Neural cell (in vitro differentiated cells): ENCODE results near the gene CPEB1.

Source experiments
- CTCF ChIP-seq: fragments of 450-650 bp; IDR thresholded peaks from 2 replicates; pipeline ENCODE4 v1.5.1; 2014; ENCODE audit warnings: antibody characterized with exemption, mild to moderate bottlenecking, moderate library complexity; ENCODE audit not compliant: poor library complexity, severe bottlenecking
- EP300 ChIP-seq: fragments of 450-650 bp; conservative IDR thresholded peaks from 2 replicates; pipeline ENCODE4 v1.6.1; 2014; ENCODE audit warnings: antibody characterized with exemption, mild to moderate bottlenecking, moderate library complexity; ENCODE audit not compliant: poor library complexity, severe bottlenecking
- EZH2 ChIP-seq: fragments of 200-600, 300-800 bp; shearing (Covaris generic), sonication (generic); IDR thresholded peaks from 2 replicates; pipeline ENCODE4 v1.6.1; 2014; ENCODE audit warnings: antibody characterized with exemption, low read length, borderline replicate concordance, mild to moderate bottlenecking; ENCODE audit not compliant: insufficient read depth, poor library complexity, severe bottlenecking
- MXI1 ChIP-seq: fragments of 450-650 bp; conservative IDR thresholded peaks from 2 replicates; pipeline ENCODE4 v1.6.1; 2014; ENCODE audit warnings: antibody characterized with exemption, mild to moderate bottlenecking; ENCODE audit not compliant: poor library complexity, severe bottlenecking
- POLR2AphosphoS5 ChIP-seq: IDR thresholded peaks from 2 replicates; pipeline ENCODE4 v1.6.1; 2012
- RAD21 ChIP-seq: fragments of 450-650 bp; conservative IDR thresholded peaks from 2 replicates; pipeline ENCODE4 v1.6.1; 2014; ENCODE audit warnings: antibody characterized with exemption, mild to moderate bottlenecking, moderate library complexity
- SMC3 ChIP-seq: fragments of 450-650 bp; conservative IDR thresholded peaks from 2 replicates; pipeline ENCODE4 v1.6.1; 2014; ENCODE audit warnings: antibody characterized with exemption, mild to moderate bottlenecking, moderate library complexity; ENCODE audit not compliant: poor library complexity
- TAF1 ChIP-seq: IDR thresholded peaks from 2 replicates; pipeline ENCODE4 v1.6.1; 2012; ENCODE audit warnings: low read depth
- TF ChIP-seq, protein P1 (sequence below): IDR thresholded peaks from 2 replicates; pipeline ENCODE4 v1.6.1; 2012; ENCODE audit warnings: borderline replicate concordance

DNA sequence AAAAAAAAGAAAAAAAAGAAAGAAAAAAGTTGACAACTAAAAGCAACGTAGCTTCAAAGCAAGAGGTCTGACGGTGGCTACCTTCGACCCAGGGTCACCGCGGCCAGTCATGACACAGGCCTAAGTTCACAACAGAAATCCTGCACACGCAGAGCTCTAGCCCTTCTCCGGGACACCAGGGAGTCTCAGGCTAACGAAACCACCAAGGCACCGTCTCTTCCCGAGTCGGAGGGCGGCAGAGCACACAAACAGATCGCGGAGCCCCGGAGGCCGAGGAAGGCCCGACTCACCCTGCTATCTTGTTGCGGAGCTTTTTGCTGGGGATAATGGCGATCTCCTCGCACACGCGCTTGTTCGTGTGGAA, 107.5 kb downstream of the CPEB1 start:
- TF ChIP-seq CTCF (no peak), EZH2 (no peak), EP300 (no peak), TAF1 (no peak), RAD21 (no peak), POLR2AphosphoS5 (no peak), SMC3 (no peak), MXI1 (no peak)
- TF ChIP-seq, protein P1, sequence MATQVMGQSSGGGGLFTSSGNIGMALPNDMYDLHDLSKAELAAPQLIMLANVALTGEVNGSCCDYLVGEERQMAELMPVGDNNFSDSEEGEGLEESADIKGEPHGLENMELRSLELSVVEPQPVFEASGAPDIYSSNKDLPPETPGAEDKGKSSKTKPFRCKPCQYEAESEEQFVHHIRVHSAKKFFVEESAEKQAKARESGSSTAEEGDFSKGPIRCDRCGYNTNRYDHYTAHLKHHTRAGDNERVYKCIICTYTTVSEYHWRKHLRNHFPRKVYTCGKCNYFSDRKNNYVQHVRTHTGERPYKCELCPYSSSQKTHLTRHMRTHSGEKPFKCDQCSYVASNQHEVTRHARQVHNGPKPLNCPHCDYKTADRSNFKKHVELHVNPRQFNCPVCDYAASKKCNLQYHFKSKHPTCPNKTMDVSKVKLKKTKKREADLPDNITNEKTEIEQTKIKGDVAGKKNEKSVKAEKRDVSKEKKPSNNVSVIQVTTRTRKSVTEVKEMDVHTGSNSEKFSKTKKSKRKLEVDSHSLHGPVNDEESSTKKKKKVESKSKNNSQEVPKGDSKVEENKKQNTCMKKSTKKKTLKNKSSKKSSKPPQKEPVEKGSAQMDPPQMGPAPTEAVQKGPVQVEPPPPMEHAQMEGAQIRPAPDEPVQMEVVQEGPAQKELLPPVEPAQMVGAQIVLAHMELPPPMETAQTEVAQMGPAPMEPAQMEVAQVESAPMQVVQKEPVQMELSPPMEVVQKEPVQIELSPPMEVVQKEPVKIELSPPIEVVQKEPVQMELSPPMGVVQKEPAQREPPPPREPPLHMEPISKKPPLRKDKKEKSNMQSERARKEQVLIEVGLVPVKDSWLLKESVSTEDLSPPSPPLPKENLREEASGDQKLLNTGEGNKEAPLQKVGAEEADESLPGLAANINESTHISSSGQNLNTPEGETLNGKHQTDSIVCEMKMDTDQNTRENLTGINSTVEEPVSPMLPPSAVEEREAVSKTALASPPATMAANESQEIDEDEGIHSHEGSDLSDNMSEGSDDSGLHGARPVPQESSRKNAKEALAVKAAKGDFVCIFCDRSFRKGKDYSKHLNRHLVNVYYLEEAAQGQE, result no peak
